WTC11 (cell line): ENCODE data around the gene CNGA3.

ENCODE experiments used
- ATF1 ChIP-seq: sonication (generic); formaldehyde crosslinking; IDR thresholded peaks from 2 replicates; pipeline ENCODE4 v1.8.1; 2023; ENCODE audit warnings: mild to moderate bottlenecking, moderate library complexity, missing genetic modification reagents
- CREB1 ChIP-seq: sonication (generic); formaldehyde crosslinking; IDR thresholded peaks from 2 replicates; pipeline ENCODE4 v1.8.0; 2023; ENCODE audit warnings: mild to moderate bottlenecking, missing genetic modification reagents
- CREM ChIP-seq: sonication (generic); formaldehyde crosslinking; IDR thresholded peaks from 2 replicates; pipeline ENCODE4 v1.8.1; 2022; ENCODE audit warnings: mild to moderate bottlenecking, missing genetic modification reagents, moderate library complexity
- CTCF ChIP-seq: fragments of 200-600 bp; IDR thresholded peaks from 2 replicates; pipeline ENCODE4 v1.8.0; 2022; ENCODE audit warnings: antibody characterized with exemption
- E2F5 ChIP-seq: sonication (generic); formaldehyde crosslinking; IDR thresholded peaks from 2 replicates; pipeline ENCODE4 v1.8.1; 2022; ENCODE audit warnings: mild to moderate bottlenecking, moderate library complexity, missing genetic modification reagents
- FOXP4 ChIP-seq: sonication (generic); formaldehyde crosslinking; IDR thresholded peaks from 2 replicates; pipeline ENCODE4 v1.8.0; 2022; ENCODE audit warnings: mild to moderate bottlenecking, missing genetic modification reagents
- GABPB1 ChIP-seq: sonication (generic); formaldehyde crosslinking; IDR thresholded peaks from 2 replicates; pipeline ENCODE4 v1.8.1; 2023; ENCODE audit warnings: mild to moderate bottlenecking, missing genetic modification reagents
- NFE2L1 ChIP-seq: sonication (generic); formaldehyde crosslinking; IDR thresholded peaks from 2 replicates; pipeline ENCODE4 v1.8.1; 2023; ENCODE audit warnings: missing genetic modification reagents
- PRDM15 ChIP-seq: sonication (generic); formaldehyde crosslinking; IDR thresholded peaks from 2 replicates; pipeline ENCODE4 v1.8.0; 2022; ENCODE audit warnings: missing genetic modification reagents
- SP1 ChIP-seq: sonication (generic); formaldehyde crosslinking; conservative IDR thresholded peaks from 2 replicates; pipeline ENCODE4 v1.8.1; 2022; ENCODE audit warnings: missing genetic modification reagents
- TCF7 ChIP-seq: sonication (generic); formaldehyde crosslinking; IDR thresholded peaks from 2 replicates; pipeline ENCODE4 v1.8.0; 2022; ENCODE audit warnings: mild to moderate bottlenecking, low read depth, missing genetic modification reagents, moderate library complexity
- TF ChIP-seq, protein P1 (sequence below): sonication (generic); formaldehyde crosslinking; IDR thresholded peaks from 2 replicates; pipeline ENCODE4 v1.8.0; 2022; ENCODE audit warnings: mild to moderate bottlenecking, missing genetic modification reagents

DNA sequence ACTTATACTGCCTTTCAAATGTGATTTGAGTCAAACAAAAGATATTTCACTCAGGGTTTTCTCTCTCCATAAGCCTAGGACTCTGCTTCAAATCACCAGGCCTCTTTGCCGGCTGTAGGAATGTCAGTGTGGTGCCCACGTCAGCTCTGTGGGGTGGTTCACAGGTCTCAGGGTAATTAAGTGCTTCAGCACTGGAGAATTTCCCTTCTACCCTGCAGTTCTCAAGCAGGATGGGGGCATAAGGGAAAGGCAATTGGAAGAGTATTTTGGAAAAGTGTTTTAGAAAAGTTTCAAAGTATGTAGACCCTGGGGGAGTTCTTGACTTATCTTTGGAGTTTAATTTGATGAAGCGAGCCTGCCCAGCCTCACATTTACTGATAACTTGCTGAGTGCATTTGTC is 9.6 kb downstream of the CNGA3 start:
- TF ChIP-seq CREB1 (no peak), E2F5 (CRISPR knock-in tag) (no peak), CREM (CRISPR knock-in tag) (no peak), SP1 (no peak), CTCF (no peak), FOXP4 (CRISPR knock-in tag) (no peak), GABPB1 (no peak), ATF1 (CRISPR knock-in tag) (no peak), PRDM15 (CRISPR knock-in tag) (no peak), TCF7 (CRISPR knock-in tag) (no peak), NFE2L1 (CRISPR knock-in tag) (no peak)
- TF ChIP-seq, protein P1, sequence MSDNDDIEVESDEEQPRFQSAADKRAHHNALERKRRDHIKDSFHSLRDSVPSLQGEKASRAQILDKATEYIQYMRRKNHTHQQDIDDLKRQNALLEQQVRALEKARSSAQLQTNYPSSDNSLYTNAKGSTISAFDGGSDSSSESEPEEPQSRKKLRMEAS (CRISPR knock-in tag), result no peak
